Stimulated activated CD4-positive, alpha-beta T cell treated with anti-CD3 and anti-CD28 coated beads, TNF-alpha, amount 100 ng/mL, for 4 hours (primary cell): Measurements from ENCODE around the gene ASPA.
"Not testable (repeated sequence)": the region's sequence is repeated elsewhere in the genome, so short reads cannot be mapped to it uniquely, and the experiment has no call there.

ENCODE experiments used
- DNase-seq, 3 experiments: peaks; one replicate each; pipeline ENCODE4 v3.0.0-alpha.2; 2020; ENCODE audit warnings: low read depth in 3 of 3

Gene ASPA

DNA sequence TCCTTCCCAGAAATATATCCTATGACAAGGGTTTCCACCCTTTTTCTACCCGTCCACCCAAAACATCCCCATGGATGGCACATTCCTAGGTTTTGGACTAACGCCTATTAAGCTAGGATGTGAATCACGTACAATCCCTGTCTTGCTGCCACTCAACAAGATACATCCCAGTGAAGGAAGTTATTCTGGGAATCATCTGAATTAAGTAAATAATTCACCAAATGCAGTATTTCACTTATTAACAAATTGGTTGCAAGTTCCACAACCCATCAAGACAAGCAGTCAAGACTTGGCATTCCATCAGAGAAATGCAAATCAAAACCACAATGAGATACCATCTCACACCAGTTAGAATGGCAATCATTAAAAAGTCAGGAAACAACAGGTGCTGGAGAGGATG lies 32.1 kb downstream of the ASPA start:
- no peak for DNase-seq

DNA sequence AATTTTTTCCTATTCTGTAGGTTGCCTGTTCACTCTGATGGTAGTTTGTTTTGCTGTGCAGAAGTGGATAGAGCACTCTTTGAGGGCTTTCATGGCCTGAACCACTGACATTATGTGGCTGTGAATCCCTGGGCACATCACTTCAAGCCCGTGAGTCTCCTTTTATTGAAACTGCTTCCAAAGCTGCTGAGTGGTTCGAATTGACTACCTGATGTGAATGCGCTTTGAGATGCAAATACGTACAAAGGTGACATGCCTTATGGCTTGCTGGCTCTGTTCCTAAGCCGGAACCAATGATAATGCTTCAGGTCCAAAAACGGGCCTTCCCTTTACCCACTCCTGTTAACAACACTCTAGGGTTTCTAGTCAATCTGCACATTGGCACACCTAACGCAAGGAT lies 34.3 kb downstream of the ASPA start:
- DNase-seq, result no peak

DNA sequence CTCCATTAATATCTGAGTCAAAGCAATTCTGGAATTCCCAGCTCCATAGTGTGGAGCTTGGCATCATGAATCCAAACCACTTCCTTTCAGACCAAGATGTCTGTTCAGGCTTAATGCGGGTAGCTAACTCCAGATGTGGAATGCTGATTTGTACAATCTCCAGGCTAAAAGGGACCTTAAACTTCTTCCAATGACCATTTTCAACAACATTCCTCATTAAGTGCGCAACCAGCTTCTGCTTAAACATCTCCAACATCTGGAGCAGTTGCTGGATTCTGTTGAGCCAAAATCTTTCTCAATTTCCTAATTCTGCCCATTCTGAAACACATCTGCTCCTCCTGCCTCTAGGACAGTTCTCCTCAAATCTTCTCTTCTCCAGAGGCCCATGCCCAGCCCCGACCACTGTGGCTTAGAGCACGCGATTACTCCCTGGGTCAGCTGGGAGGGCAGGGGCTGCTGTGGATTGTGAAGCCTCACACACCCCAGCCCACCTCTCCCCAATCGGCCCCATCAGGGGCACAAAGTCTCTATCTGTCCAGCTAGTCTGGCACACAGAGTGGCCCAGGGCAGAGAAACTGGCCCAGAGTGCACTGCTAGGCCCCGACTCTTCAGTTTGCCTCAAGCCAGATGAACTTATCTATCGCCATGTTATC lies 36.2 kb downstream of the ASPA start:
- DNase-seq, result no peak

DNA sequence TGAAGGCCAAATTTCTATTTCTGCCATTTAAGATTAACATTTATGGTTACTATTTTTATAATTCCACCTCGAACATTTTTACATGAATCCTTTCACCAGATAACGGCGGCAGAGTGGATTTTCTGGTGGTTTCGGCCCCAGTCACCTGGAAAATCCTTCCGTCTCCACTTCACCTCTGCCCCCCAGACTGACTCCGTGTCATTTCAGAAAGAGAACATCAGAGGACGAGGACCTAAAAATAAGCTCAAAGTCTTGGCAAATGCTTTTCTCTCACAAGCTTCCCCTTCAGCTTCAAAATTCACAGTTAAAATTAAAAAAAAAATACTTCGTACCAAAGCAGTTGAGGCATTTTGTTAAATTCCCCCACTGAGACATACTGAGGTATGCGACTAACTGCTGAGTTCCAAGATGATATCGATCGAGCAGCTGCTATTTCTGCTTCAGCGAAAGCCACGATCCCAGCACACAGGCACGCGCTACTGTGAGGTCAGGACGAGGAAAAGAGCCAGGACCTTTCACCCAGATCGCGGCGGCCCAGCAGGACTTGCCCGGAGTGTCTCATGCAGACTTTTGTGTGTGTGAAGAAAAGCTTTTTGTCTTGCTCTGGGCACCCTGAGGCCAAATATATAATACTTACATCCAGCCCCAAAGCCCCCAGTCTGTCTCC lies 36.8 kb downstream of the ASPA start:
- no peak for DNase-seq

DNA sequence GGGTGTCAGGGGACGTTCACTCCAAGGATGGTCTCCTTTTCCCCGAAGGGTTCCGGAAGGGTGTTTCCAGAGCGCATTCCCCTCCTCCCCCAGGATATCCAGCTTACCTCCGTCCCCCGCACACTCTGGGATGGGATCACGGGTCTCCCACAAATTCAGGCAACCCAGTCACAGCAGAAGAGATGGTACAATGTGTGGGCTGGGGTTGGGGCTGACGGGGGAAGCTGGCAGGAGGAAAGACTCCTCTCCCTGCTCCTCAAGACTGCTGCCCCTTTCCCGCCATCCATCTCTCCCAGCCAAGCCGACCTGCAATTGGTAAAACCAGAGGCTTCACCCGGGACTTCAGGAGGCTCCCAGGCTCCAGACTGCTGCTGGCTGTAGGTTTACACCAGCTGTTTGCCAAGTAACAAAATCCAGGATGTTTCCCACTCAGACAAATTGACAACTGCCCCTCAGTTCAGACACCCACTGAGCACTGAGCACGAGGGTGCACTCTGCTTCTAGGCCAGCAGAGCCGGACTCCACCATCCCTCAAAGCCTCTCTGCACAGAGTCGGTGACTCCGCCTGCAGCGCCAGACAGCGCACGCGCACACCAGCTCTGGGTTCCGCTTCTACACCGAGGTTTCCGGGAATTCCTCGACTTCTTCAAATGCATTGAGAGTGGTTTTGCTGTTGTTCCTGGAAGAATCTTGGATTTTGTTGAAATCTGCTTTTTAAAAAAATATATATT lies 37.7 kb downstream of the ASPA start:
- no peak for DNase-seq

DNA sequence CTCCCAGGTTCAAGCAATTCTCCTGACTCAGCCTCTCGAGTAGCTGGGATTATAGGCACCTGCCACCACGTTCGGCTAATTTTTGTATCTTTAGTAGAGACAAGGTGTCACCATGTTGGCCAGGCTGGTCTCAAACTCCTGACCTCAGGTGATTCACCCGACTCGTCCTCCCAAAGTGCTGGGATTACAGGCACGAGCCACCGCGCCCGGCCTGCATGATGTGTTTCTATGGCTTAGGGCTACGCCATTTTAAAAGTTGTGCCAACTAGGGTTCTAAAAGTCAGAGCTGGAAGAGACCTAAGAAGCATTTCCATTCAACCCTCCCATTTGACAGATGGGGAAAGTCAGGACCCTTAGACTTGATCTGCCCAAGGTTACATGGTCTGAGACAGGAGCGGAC lies 38.4 kb downstream of the ASPA start:
- not testable (repeated sequence) for DNase-seq

DNA sequence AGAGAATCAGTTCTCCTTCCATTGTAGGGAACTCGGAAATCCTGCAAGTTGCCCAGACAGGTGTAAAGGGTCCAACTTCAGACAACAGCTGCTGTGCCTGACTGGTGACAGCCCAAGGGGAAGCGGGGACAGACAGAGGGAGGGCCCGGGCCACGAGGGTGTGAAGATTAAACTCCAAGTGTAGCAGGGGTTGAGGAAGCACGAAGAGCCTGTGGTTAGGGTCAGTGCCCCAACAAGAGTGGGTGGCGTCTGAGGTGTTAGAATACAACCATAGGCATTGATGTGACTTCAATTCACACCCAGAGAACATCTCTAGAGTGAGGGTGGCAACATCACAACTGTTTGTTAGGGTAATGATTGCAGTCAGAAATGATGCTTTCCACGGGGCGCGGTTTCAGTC lies 39.1 kb downstream of the ASPA start:
- DNase-seq, result no peak

DNA sequence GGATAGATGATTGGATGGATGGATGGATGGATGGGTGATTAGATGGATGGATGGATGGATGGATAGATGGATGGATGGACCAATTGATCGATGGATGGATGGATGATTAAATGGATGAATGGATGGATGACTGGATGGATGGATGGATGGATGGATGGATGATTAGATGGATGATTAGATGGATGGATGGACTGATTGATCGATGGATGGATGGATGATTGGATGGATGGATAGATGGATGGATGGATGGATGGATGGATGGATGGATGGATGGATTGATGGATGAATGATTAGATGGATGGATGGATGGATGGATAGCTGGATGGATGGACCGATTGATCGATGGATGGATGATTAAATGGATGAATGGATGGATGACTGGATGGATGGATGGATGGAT lies 43.7 kb downstream of the ASPA start:
- not testable (repeated sequence) for DNase-seq

DNA sequence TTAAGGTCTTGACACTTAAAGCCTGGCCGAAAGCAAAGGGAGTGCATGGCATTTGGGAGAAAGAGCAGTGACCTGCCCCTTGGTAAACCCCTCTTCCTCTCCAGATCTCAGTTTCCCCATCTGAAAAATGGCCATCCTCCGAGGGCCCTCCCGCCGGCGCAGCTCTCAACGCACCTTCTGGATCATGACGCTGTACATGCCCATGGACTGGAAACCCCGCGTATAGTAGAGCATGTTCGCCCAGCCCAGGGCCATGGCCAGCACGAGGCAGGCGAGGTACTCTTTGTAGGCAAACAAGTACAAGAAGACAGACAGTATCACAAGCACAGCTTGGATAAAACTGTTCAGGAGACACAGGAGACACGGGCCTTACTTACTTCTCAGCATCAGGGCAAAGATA lies 48.2 kb downstream of the ASPA start:
- no peak for DNase-seq

DNA sequence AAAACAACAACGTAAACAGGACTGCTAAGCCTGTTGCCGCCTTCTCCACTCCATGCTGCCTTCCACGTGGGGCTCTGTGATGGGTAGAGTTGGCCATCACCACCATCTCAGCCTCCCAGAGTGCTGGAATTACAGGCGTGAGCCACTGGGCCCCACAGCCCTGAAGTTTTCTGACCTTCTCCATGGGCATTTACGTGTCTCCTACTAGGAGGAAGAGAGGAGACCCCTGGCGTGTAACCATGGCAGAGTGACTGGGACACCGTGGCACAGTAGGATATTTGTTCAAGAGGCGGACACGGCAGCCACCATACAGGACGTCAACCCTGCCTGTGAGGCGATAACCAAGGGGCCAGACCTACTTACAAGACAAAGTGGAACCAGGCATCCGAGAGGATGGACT lies 50.7 kb downstream of the ASPA start:
- no peak for DNase-seq

DNA sequence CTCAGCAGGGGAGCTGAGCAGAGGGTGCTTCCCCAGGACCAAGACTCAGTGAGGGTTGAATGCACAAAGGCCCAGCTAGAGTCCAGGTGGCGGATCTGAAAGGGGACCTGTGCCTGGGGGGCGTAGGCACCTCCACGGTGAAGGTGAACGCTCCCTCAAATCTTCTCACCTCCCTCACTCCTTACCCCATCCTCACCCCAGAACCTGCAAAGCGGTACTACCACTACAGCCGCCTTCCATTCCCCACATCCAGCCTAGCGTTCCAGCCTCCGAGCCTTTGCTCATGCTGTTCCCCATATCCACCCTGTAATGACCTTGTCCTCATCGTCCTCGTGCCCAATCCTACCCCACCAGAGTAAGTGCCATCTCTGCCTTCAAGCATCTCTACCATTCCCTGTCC lies 51.2 kb downstream of the ASPA start:
- DNase-seq, result no peak

DNA sequence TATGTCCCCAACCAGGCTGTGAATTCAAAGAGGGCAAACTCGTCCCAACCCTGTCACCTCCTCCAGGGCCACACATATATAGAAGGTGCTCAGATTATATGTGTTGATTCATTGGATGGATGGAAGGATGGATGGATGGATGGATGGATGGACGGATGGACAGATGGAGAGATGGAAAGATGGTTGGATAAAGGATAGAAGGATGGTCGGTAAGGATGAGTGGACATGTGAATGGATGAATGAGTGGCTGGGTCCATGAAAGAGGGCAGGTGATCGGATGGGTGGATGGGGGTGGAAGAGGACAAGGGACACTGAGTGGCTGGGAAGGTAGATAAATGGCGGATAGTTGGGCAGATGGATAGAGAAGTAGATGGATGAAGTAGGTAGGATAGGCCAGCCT lies 51.7 kb downstream of the ASPA start:
- no peak for DNase-seq

DNA sequence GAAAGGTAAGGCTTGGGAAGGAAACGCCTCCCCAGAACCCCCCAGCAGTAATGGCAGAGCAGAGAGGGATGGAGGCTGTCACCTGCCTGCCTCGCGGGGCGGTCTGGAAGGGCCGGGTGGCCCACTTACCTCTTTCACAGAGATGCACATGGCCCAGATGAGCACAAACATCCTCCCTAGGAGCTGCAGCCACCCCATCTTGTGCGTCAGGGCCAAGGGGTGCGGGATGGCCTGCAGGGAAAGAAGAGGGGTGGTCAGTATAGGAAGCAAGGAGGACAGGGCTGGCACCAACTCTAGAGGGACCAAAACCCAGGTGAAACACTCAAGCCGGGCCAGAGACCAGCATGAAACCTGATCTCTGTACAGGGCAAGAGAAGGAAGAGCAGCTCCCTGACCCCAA lies 52.1 kb downstream of the ASPA start:
- no peak for DNase-seq

DNA sequence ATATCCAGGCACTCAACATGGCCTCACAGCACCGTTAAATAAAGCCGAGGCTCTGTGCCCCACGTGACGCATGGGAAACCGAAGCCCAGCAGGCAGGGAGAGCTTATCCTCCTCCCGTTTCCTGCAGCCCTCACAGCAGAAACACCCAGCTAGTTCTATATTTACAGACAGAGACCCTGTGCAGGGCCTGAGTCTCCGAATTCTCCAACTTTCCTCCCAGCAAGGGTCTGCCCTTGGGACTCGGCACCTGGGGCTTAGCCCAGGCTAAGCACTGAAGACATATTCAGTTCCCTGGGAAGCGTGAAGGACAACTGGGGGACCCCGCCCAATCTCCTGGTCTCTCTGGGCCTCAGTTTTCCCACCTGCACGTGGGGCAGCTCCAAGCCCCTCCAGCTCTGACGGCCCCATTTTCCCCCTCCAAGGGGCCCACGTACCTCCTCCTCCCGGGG lies 52.6 kb downstream of the ASPA start:
- DNase-seq, result no peak

DNA sequence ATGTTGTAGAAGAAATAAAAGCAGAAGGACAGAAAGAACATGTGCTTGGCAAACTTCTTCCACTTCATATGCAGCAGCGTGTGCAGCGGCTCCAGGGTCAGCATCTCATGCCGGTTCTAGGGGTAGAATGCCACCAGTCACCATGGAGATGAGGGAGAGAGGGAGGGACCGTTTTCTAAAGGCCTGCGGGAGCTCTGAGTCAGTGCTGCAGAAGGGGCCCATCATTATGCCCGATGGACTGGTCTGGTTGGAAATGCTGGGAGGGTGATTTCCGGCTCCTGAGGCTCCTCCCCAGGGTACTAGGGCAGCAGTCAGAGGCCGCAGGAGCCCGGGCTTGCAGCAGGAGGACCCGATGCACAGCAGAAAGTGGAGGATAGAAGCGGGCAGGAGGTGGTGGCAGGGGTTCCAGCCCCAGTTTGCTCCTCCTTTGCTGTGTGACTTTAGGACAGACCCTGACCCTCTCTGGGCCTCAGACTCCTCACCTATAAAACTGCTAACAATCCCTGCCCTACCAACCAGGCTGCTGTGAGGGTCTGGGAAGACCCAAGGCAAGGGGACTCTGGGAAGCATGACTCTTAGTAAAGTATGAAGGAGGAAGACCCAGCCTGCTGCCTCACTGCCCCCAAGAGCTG lies 53.2 kb downstream of the ASPA start:
- no peak for DNase-seq

DNA sequence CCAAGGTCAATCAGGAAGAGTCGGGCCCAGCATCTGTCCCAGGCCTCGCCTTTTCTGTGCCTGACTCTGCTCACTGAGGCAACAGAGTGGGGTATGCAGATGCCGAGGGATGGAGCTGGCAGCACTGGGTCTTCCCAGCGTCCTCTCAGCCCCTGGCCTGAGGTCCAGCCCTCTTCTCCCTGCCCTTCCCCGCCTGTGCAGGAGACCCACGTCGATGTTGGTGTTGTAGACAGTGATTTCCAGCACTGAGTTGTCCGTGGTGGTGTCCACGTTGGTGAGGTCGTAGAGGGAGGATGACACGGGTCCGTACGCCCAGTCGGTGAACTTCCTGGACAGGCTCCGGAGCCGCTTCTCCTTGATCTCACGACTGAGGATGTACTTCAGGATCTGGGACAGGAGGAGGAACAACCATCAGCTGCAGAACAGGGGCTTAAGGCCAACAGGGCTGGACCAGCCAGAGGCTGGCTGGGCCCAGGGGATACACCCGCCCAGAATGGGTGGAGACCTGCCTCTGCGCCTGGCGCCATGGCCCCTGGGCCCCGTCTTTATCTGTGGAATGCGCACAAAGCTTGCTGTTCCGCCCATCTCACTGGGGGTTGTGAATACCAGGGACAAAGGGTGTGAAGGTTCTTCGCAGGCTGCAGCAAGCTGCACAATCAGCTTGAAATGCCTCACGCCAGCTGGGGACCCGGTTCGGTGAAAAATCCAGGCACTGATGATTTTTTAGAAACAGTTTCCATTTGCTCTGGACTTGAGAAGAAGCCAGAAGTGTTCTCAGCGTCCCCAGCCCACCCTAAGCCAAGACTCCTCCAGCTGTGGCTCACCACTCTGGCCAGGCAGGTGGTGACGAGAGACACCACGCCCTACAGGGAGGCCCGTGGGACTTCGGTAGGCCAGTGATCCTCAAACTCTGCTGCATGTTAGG lies 54.3 kb downstream of the ASPA start:
- no peak for DNase-seq

DNA sequence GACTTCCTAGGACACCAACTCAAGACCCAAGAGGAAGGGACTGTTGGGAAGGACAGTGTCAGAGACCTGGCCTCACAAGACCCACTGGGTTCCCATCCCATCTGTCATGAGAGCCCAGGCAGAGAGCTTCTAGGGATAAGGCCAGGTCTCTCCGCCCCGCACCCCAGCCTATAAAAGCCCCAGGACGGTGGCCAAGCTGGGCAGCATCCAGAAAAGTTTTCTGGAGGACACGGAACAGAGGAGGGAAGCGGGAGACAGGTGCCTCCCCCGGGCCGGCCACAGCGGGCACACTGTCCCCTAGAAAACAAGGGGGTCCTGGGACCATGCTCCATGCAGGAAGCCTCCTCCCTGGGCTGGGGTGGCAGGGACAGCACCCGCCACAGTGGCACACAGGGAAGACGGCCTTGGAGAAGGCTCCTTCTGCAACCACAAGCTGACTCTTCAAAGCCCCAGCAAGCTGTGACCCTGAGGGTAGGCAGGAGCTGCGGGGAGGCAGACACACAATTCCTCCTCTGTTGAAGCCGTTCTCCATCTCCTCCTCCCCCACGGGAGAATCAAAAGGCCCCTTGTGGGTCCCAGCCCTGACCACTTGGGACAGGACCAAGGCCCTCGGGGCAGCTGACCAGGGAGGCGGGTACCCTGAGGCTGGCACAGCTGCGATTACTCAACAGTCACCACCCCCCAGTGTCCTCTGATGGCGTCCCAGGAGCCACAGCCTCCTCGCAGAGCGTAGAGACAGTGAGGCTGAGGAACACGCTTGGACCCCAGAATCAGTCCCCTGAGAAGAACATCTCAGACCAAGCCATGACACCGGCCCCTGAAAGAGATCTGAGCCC lies 55.7 kb downstream of the ASPA start:
- DNase-seq, result no peak

DNA sequence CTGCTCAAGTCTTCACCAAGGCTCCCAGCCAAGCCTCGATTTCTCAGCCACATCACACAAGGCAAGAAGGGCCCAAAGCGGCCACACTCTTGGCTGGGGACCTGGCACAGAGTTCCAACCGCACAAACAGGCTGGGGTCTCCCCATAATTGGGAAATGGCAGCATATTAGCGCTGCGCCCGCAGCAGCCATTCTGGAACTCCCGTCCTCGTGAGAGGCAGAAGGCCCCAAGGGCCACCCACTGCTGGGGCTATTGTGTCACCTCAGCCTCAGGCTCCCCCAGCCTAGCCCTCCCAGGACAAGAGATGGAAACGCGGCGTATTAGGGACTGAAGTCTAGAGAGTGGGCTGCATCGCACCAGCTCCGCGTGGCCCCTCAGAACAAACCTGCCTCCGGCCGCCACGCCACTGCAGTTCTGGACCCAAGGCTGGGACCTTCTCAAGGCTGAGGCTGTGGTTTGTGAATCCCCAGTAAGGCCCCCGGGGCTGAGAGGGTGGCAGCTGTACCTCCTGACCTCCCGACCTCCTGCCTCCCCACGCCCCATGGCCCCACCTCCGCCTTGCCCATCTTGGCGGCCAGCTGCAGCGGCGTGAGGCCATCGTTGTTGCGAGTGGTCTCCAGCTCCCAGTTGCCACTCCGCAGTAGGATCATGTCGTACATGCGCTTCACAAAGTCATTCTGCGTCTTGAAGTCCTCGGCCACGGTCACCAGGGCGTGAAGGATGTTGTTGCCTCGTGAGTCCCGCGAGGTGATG lies 56.5 kb downstream of the ASPA start:
- no peak for DNase-seq

DNA sequence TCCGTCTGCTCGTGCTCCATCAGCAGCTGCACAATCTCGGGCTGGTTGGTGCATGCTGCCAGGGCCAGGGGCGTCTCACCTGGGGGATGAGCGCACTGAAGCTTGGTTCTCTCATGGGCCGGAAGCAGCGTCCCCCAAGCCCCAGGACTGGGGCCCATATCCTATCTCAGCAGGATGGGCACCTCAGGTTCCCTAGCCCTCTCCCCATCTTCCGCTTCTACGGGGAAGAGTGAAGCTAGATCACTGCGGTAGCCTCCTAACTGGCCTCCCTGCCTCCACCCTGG lies 57.0 kb downstream of the ASPA start:
- DNase-seq, result no peak

DNA sequence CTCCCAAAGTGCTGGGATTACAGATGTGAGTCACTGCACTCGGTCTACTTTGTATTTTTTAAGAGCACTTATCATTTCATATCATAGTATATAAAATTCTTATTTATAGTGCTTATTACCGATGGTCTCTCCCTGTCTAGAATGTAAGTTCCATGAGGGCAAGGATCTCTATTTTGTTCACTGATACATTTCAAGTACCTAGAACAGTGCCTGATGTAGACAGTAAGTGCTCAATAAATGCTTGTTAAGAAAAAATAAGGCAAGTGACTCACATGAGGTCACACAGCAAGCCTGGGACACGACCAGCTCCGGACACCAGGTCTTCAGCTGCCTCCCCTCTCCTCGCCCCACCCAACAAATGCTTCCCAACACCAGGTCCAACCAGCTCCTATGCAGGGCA lies 58.0 kb downstream of the ASPA start:
- DNase-seq, result no peak
